MM.1S (cell line): ENCODE results near the gene TRAFD1.

Experiments used
- DNase-seq: peaks from one replicate; pipeline ENCODE4 v3.0.0-alpha.2; 2015
- H2AFZ ChIP-seq: fragments of 300-600 bp; sonication (generic); 2 replicates; pipeline ENCODE4 v1.6.0; 2016; ENCODE audit warnings: antibody characterized with exemption, low read length
- H3F3A ChIP-seq: fragments of 300-600 bp; sonication (generic); 2 replicates; pipeline ENCODE4 v1.6.1; 2016; ENCODE audit warnings: mild to moderate bottlenecking, antibody characterized with exemption, low read length, moderate library complexity, mixed read lengths; ENCODE audit not compliant: insufficient read depth
- H3K27ac ChIP-seq: fragments of 300-600 bp; sonication (generic); 2 replicates; pipeline ENCODE4 v1.5.1; 2016; ENCODE audit warnings: mild to moderate bottlenecking, low read length
- H3K27me3 ChIP-seq: fragments of 300-600 bp; sonication (generic); replicated peaks from 2 replicates; pipeline ENCODE4 v1.6.0; 2016; ENCODE audit warnings: low read length; ENCODE audit not compliant: insufficient read depth
- H3K36me3 ChIP-seq: fragments of 300-600 bp; sonication (generic); replicated peaks from 2 replicates; pipeline ENCODE4 v1.6.1; 2016; ENCODE audit warnings: mild to moderate bottlenecking, low read length, mixed read lengths; ENCODE audit not compliant: insufficient read depth
- H3K4me1 ChIP-seq: fragments of 300-600 bp; sonication (generic); 2 replicates; pipeline ENCODE4 v1.6.1; 2016; ENCODE audit warnings: low read length, mixed read lengths
- H3K4me2 ChIP-seq: fragments of 300-600 bp; sonication (generic); 2 replicates; pipeline ENCODE4 v1.6.0; 2016; ENCODE audit warnings: low read depth, low read length
- H3K4me3 ChIP-seq: fragments of 300-600 bp; sonication (generic); 2 replicates; pipeline ENCODE4 v1.5.1; 2016; ENCODE audit warnings: low read length, mixed read lengths
- H3K79me2 ChIP-seq: fragments of 300-600 bp; sonication (generic); 2 replicates; pipeline ENCODE4 v1.6.1; 2016; ENCODE audit warnings: mixed run types, low read length, mixed read lengths
- H3K9ac ChIP-seq: fragments of 300-600 bp; sonication (generic); 2 replicates; pipeline ENCODE4 v1.6.1; 2016; ENCODE audit warnings: low read length, mixed read lengths
- H3K9me2 ChIP-seq: fragments of 300-600 bp; sonication (generic); replicated peaks from 2 replicates; pipeline ENCODE4 v1.6.1; 2016; ENCODE audit warnings: mild to moderate bottlenecking, low read length, mixed read lengths; ENCODE audit not compliant: insufficient read depth
- H3K9me3 ChIP-seq: fragments of 300-600 bp; sonication (generic); replicated peaks from 2 replicates; pipeline ENCODE4 v1.6.1; 2016; ENCODE audit warnings: mild to moderate bottlenecking, low read length, mixed read lengths; ENCODE audit not compliant: insufficient read depth
- H4K20me1 ChIP-seq: fragments of 300-600 bp; sonication (generic); 2 replicates; pipeline ENCODE4 v1.6.1; 2016; ENCODE audit warnings: mild to moderate bottlenecking, low read length, moderate library complexity, mixed read lengths; ENCODE audit not compliant: insufficient read depth
- CTCF ChIP-seq: fragments of 300-600 bp; sonication (generic); IDR thresholded peaks from 2 replicates; pipeline ENCODE4 v1.5.1; 2016; ENCODE audit warnings: antibody characterized with exemption, low read length, mixed read lengths
- EZH2 ChIP-seq: fragments of 300-600 bp; sonication (generic); optimal IDR thresholded peaks from 2 replicates; pipeline ENCODE3; 2017; ENCODE audit warnings: low read depth, mild to moderate bottlenecking, antibody characterized with exemption, low read length, mixed read lengths
- EZH2phosphoT487 ChIP-seq: fragments of 300-600 bp; sonication (generic); IDR thresholded peaks from 2 replicates; pipeline ENCODE4 v1.6.1; 2018; ENCODE audit warnings: antibody characterized with exemption, low read length

The TRAFD1 gene

GRCh38 chr12:112180422-112180821 lies 55.1 kb downstream of the TRAFD1 start:
- Histone ChIP-seq H3K4me2 (no peak overlapping the region), H3F3A (no peaks in the 10 kb centered on the region), H3K9me3 (no peaks in the 10 kb centered on the region), H2AFZ (no peak overlapping the region), H3K4me1 (no peaks in the 10 kb centered on the region), H3K79me2 (no peaks in the 10 kb centered on the region), H3K36me3 (no peaks in the 10 kb centered on the region), H3K27ac (no peak overlapping the region), H3K27me3 (no peaks in the 10 kb centered on the region), H3K4me3 (no peak overlapping the region), H3K9ac (no peak overlapping the region), H4K20me1 (no peaks in the 10 kb centered on the region), H3K9me2 (no peaks in the 10 kb centered on the region)
- no peak for TF ChIP-seq EZH2
- no peak for TF ChIP-seq EZH2phosphoT487
- TF ChIP-seq CTCF: no peak
- DNase-seq: no peak

- no peaks in the 10 kb centered on the region for H4K20me1 ChIP-seq
- H3K9me3 ChIP-seq: no peaks in the 10 kb centered on the region
- H3K9me2 ChIP-seq: no peaks in the 10 kb centered on the region
- H3K4me1 ChIP-seq: no peaks in the 10 kb centered on the region
- no peak overlapping the region for H3K27ac ChIP-seq
- no peaks in the 10 kb centered on the region for H3F3A ChIP-seq
- no peaks in the 10 kb centered on the region for H3K36me3 ChIP-seq
- H3K4me3 ChIP-seq: no peak overlapping the region
- no peak overlapping the region for H3K4me2 ChIP-seq
- no peaks in the 10 kb centered on the region for H3K79me2 ChIP-seq
- H3K27me3 ChIP-seq: no peaks in the 10 kb centered on the region
- no peak overlapping the region for H2AFZ ChIP-seq
- TF ChIP-seq EZH2 (no peak), EZH2phosphoT487 (no peak), CTCF (no peak)
- no peak overlapping the region for H3K9ac ChIP-seq
- DNase-seq: no peak
Observed at GRCh38 chr12:112182499-112182898, 57.1 kb downstream of the TRAFD1 start.

- Histone ChIP-seq H3K4me3 (no peak overlapping the region), H3K27ac (no peak overlapping the region), H3K9ac (no peak overlapping the region), H3K36me3 (no peaks in the 10 kb centered on the region), H3K79me2 (no peaks in the 10 kb centered on the region), H3K27me3 (no peaks in the 10 kb centered on the region), H2AFZ (no peak overlapping the region), H3K4me1 (no peaks in the 10 kb centered on the region), H3K9me3 (no peaks in the 10 kb centered on the region), H3K4me2 (no peak overlapping the region), H4K20me1 (no peaks in the 10 kb centered on the region), H3F3A (no peaks in the 10 kb centered on the region), H3K9me2 (no peaks in the 10 kb centered on the region)
- no peak for DNase-seq
- TF ChIP-seq EZH2 (no peak), EZH2phosphoT487 (no peak), CTCF (no peak)
Observed at GRCh38 chr12:112183141-112184021, 58.0 kb downstream of the TRAFD1 start.
